ENCODE results near the gene C1QTNF12.

The C1QTNF12 gene

GRCh38 chr1:1207571-1207892 lies 39.0 kb downstream of the C1QTNF12 start:
- in situ Hi-C loops (cut with MboI; ENCODE audit: low sequenced_read_pairs, unreplicated experiment), result no loop called here
- DNase-seq (ENCODE audit: low spot score), result no peak

GRCh38 chr1:1206966-1207531 lies 39.5 kb downstream of the C1QTNF12 start:
- no peak for TF ChIP-seq CTCF (IDR thresholded peaks at IDR 0.05; ENCODE audit: borderline replicate concordance, control extremely low read depth, extremely low read depth, insufficient read depth, missing control alignments)
- no peak for DNase-seq (ENCODE audit: low spot score)
- in situ Hi-C loops (cut with MboI; ENCODE audit: low sequenced_read_pairs, unreplicated experiment), result no loop called here

More at GRCh38 chr1:1207571-1207892, 39.0 kb downstream of the C1QTNF12 start:
- TF ChIP-seq CTCF (IDR thresholded peaks at IDR 0.05; ENCODE audit: borderline replicate concordance, control extremely low read depth, extremely low read depth, insufficient read depth, missing control alignments), result no peak

- peak; percentile 80 for DNase-seq (ENCODE audit: low spot score)
- TF ChIP-seq CTCF (IDR thresholded peaks at IDR 0.05; ENCODE audit: borderline replicate concordance, control extremely low read depth, extremely low read depth, insufficient read depth, missing control alignments), result no peak
- in situ Hi-C loops (cut with MboI; ENCODE audit: low sequenced_read_pairs, unreplicated experiment), result no loop called here
Observed at GRCh38 chr1:1206376-1206965, 40.1 kb downstream of the C1QTNF12 start, which contains the start of gene TNFRSF18. Gene TNFRSF18, minus strand, starts transcription at chr1:1206592. Its CDS starts 21 bp downstream, at chr1:1206571.

GRCh38 chr1:1205769-1206375 lies 40.6 kb downstream of the C1QTNF12 start:
- peak; percentile 14 for TF ChIP-seq CTCF (IDR thresholded peaks at IDR 0.05; ENCODE audit: borderline replicate concordance, control extremely low read depth, extremely low read depth, insufficient read depth, missing control alignments)
- no peak for DNase-seq (ENCODE audit: low spot score)
- in situ Hi-C loops (cut with MboI; ENCODE audit: low sequenced_read_pairs, unreplicated experiment), result no loop called here

GRCh38 chr1:1204998-1205768 lies 41.3 kb downstream of the C1QTNF12 start:
- in situ Hi-C loops (cut with MboI; ENCODE audit: low sequenced_read_pairs, unreplicated experiment), result no loop called here
- no peak for TF ChIP-seq CTCF (IDR thresholded peaks at IDR 0.05; ENCODE audit: borderline replicate concordance, control extremely low read depth, extremely low read depth, insufficient read depth, missing control alignments)
- no peak for DNase-seq (ENCODE audit: low spot score)

GRCh38 chr1:1204425-1204920 lies 42.0 kb downstream of the C1QTNF12 start:
- DNase-seq (ENCODE audit: low spot score), result no peak
- in situ Hi-C loops (cut with MboI; ENCODE audit: low sequenced_read_pairs, unreplicated experiment), result no loop called here
- no peak for TF ChIP-seq CTCF (IDR thresholded peaks at IDR 0.05; ENCODE audit: borderline replicate concordance, control extremely low read depth, extremely low read depth, insufficient read depth, missing control alignments)

Data from GM13976 (cell line).